ENCODE measurements around the gene MEIS3. TPM values are rescaled to one million over a fixed set of nuclear protein-coding genes. Genes with fewer than 3 reads are reported as not detected.

The MEIS3 gene
- polyA plus RNA-seq, 1 of the 3 experiments (the other 2 are of a cell fraction), result 69.8 TPM

DNA sequence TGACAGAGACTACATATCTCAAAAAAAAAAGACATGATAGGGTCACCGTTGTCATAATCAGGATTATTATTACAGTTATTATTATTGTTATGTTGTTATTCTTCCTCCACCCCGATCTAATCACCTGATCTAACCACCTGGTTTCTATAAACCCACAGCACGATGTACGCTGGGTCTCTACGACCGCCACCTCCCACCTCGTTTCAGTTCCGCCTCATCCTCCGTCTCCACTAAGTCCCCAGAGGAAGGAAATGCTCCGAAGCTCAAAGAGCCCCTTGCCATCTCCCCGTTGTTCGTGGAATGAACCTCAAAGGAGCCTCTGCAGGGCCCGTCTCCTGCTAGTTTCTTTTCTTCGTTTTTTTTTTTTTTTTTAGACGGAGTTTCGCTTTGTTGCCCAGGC is 15.9 kb upstream of the MEIS3 start:
- ChIA-PET CTCF (interaction anchor here (0.8 to 9.3 kb wide), 16 partner anchors 12 to 308 kb away, joined by 3 to 168 read pairs (median 33); partner anchors contain the start of genes EHD2, KPTN and NAPA), POLR2A (interaction anchor here (0.7 kb wide), 1 partner anchor 10 kb away, joined by 5 read pairs; no protein-coding TSS in a partner anchor)
- H3K9me3 ChIP-seq, result no peaks in the 10 kb centered on the region
- no peaks in the 10 kb centered on the region for H3K9me2 ChIP-seq
- no peaks in the 10 kb centered on the region for H4K20me1 ChIP-seq (ENCODE audit: insufficient read depth)
- H3K36me3 ChIP-seq (replicated peaks in 1 of 2; ENCODE audit: control insufficient read depth in 1 of 2, insufficient read depth in 2 of 2, low read length in 1 of 2), result no peaks in the 10 kb centered on the region
- H3K27me3 ChIP-seq (ENCODE audit: insufficient read depth), result no peaks in the 10 kb centered on the region
- 65% methylated on average over 16 of the region's 16 CpGs for WGBS (ENCODE audit: low lambda C conversion rate)
- no peaks in the 10 kb centered on the region; a peak in 1 of 4 replicates for H3K4me1 ChIP-seq (ENCODE audit: control insufficient read depth in 1 of 2, insufficient read depth in 2 of 2, low read depth in 1 of 2, low read length in 1 of 2)
- H2AFZ ChIP-seq (ENCODE audit: low read depth), result no peak overlapping the region
- no peaks in the 10 kb centered on the region for H3F3A ChIP-seq (replicated peaks; ENCODE audit: insufficient read depth)
- H3K79me2 ChIP-seq (ENCODE audit: insufficient read depth), result no peaks in the 10 kb centered on the region
- no peak overlapping the region for H3K4me3 ChIP-seq (ENCODE audit: low read depth in 2 of 2, low read length in 1 of 2)
- H3K4me2 ChIP-seq, result no peak overlapping the region
- no peak for DNase-seq
- no peak overlapping the region for H3K9ac ChIP-seq
- TF ChIP-seq CHD2 (IDR thresholded peaks at IDR 0.05; ENCODE audit: low read length, partially characterized antibody) (no peak), POLR2AphosphoS5 (IDR thresholded peaks at IDR 0.05; ENCODE audit: low read depth, low read length) (no peak)
- TF ChIP-seq, protein P1, sequence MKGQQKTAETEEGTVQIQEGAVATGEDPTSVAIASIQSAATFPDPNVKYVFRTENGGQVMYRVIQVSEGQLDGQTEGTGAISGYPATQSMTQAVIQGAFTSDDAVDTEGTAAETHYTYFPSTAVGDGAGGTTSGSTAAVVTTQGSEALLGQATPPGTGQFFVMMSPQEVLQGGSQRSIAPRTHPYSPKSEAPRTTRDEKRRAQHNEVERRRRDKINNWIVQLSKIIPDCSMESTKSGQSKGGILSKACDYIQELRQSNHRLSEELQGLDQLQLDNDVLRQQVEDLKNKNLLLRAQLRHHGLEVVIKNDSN (IDR thresholded peaks at IDR 0.05; ENCODE audit: borderline replicate concordance, low read depth), result no peak
- no peak overlapping the region for H3K27ac ChIP-seq (ENCODE audit: low read depth in 2 of 2, low read length in 1 of 2)

DNA sequence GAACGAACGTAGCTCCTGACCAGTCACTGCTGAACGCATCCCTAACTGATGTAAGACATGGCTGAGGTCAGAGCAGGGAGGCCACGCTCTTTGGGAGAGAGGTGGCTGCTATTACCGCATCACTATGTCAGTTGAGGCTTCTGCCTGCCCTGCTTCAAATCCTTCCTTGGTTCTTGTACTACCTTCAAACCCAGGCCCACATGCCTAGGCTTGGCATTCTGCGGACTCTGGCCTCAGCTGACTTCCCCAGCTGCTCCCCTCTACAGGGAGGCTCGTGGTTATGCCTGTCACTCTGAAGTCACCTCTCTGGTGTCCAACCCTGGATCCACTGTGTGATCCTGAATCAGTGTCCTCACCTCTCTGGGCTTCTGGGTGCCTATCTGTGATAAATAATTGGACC is 14.8 kb upstream of the MEIS3 start:
- Histone ChIP-seq H4K20me1 (ENCODE audit: insufficient read depth) (no peaks in the 10 kb centered on the region), H3K79me2 (ENCODE audit: insufficient read depth) (no peaks in the 10 kb centered on the region), H3K4me1 (ENCODE audit: control insufficient read depth in 1 of 2, insufficient read depth in 2 of 2, low read depth in 1 of 2, low read length in 1 of 2) (no peaks in the 10 kb centered on the region; a peak in 1 of 4 replicates), H3F3A (replicated peaks; ENCODE audit: insufficient read depth) (no peaks in the 10 kb centered on the region), H3K9me3 (no peaks in the 10 kb centered on the region), H3K4me3 (ENCODE audit: low read depth in 2 of 2, low read length in 1 of 2) (no peak overlapping the region), H3K27me3 (ENCODE audit: insufficient read depth) (no peaks in the 10 kb centered on the region), H3K9me2 (no peaks in the 10 kb centered on the region), H3K4me2 (no peak overlapping the region), H3K36me3 (replicated peaks in 1 of 2; ENCODE audit: control insufficient read depth in 1 of 2, insufficient read depth in 2 of 2, low read length in 1 of 2) (no peaks in the 10 kb centered on the region), H2AFZ (ENCODE audit: low read depth) (no peak overlapping the region), H3K9ac (no peak overlapping the region), H3K27ac (ENCODE audit: low read depth in 2 of 2, low read length in 1 of 2) (no peak overlapping the region)
- CTCF ChIA-PET, result interaction anchor here (1.1 to 9.3 kb wide), 13 partner anchors 13 to 309 kb away, joined by 3 to 168 read pairs (median 10); partner anchors contain the start of genes EHD2, KPTN and NAPA
- TF ChIP-seq SIN3A (IDR thresholded peaks at IDR 0.05; ENCODE audit: borderline replicate concordance, low read depth, low read length), result no peak
- no peak for TF ChIP-seq TCF12 (IDR thresholded peaks at IDR 0.05)
- no peak for TF ChIP-seq RAD21 (IDR thresholded peaks at IDR 0.05; ENCODE audit: low read length)
- 69% methylated on average over 7 of the region's 7 CpGs for WGBS (ENCODE audit: low lambda C conversion rate)
- POLR2A ChIA-PET, result no interaction called here
- no peak for DNase-seq

DNA sequence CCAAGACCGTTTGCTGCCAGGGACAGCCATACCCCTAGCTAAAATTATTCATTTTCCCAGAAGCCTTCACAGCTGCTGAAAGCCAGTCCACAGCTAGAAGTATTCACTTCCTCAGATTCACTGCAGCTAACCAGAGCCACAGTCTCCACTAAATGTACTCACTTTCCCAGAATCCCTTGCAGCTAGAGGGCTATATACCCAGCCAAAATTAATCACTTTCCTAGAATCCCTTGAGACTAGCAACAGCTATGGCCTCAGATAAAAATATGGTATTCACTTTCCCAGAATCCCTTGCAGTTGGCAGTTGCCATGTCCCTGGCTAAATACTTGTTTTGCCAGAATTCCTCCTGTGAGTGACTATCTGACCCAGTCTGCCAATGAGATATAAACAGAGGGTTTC is 13.8 kb upstream of the MEIS3 start:
- Histone ChIP-seq H3K4me2 (no peak overlapping the region), H3K36me3 (replicated peaks in 1 of 2; ENCODE audit: control insufficient read depth in 1 of 2, insufficient read depth in 2 of 2, low read length in 1 of 2) (no peaks in the 10 kb centered on the region), H3F3A (replicated peaks; ENCODE audit: insufficient read depth) (no peaks in the 10 kb centered on the region), H3K9me2 (no peaks in the 10 kb centered on the region), H3K9ac (no peak overlapping the region), H3K79me2 (ENCODE audit: insufficient read depth) (no peaks in the 10 kb centered on the region), H3K27me3 (ENCODE audit: insufficient read depth) (no peaks in the 10 kb centered on the region), H3K9me3 (no peaks in the 10 kb centered on the region), H4K20me1 (ENCODE audit: insufficient read depth) (no peaks in the 10 kb centered on the region), H3K4me3 (ENCODE audit: low read depth in 2 of 2, low read length in 1 of 2) (no peak overlapping the region), H3K4me1 (ENCODE audit: control insufficient read depth in 1 of 2, insufficient read depth in 2 of 2, low read depth in 1 of 2, low read length in 1 of 2) (peaks cover 4 to 6% of the 10 kb centered on the region in 2 experiments; a peak in 2 of 4 replicates), H2AFZ (ENCODE audit: low read depth) (no peak overlapping the region), H3K27ac (ENCODE audit: low read depth in 2 of 2, low read length in 1 of 2) (no peak overlapping the region)
- POLR2A ChIA-PET, result no interaction called here
- DNase-seq, result no peak
- WGBS (ENCODE audit: low lambda C conversion rate), result 67% methylated on average over 1 of the region's 1 CpG
- no peak for TF ChIP-seq MEF2A (IDR thresholded peaks at IDR 0.05; ENCODE audit: borderline replicate concordance, low read depth)
- TF ChIP-seq RAD21 (IDR thresholded peaks at IDR 0.05; ENCODE audit: low read length), result no peak
- no peak for TF ChIP-seq POLR2AphosphoS5 (IDR thresholded peaks at IDR 0.05; ENCODE audit: low read depth, low read length)
- TF ChIP-seq FOSL2 (IDR thresholded peaks at IDR 0.05; ENCODE audit: borderline replicate concordance, low read depth), result no peak
- TF ChIP-seq, protein P2, sequence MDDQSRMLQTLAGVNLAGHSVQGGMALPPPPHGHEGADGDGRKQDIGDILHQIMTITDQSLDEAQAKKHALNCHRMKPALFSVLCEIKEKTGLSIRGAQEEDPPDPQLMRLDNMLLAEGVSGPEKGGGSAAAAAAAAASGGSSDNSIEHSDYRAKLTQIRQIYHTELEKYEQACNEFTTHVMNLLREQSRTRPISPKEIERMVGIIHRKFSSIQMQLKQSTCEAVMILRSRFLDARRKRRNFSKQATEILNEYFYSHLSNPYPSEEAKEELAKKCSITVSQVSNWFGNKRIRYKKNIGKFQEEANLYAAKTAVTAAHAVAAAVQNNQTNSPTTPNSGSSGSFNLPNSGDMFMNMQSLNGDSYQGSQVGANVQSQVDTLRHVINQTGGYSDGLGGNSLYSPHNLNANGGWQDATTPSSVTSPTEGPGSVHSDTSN (IDR thresholded peaks at IDR 0.05), result no peak
- TF ChIP-seq, protein P3, sequence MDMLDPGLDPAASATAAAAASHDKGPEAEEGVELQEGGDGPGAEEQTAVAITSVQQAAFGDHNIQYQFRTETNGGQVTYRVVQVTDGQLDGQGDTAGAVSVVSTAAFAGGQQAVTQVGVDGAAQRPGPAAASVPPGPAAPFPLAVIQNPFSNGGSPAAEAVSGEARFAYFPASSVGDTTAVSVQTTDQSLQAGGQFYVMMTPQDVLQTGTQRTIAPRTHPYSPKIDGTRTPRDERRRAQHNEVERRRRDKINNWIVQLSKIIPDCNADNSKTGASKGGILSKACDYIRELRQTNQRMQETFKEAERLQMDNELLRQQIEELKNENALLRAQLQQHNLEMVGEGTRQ (IDR thresholded peaks at IDR 0.05; ENCODE audit: borderline replicate concordance, low read depth, low read length), result no peak
- TF ChIP-seq RCOR1 (IDR thresholded peaks at IDR 0.05; ENCODE audit: low read length), result no peak
- TF ChIP-seq FOXJ3 (CRISPR knock-in tag; IDR thresholded peaks at IDR 0.05), result no peak
- no peak for TF ChIP-seq SIN3A (IDR thresholded peaks at IDR 0.05; ENCODE audit: borderline replicate concordance, low read depth, low read length)
- CTCF ChIA-PET, result interaction anchor here (0.6 to 9.3 kb wide), 11 partner anchors 14 to 273 kb away, joined by 3 to 168 read pairs (median 7); partner anchors contain the start of genes KPTN and NAPA

Data from SK-N-SH (cell line).